PC-9 (cell line): Measurements from ENCODE around the gene JADE3. TPM values are rescaled to one million over a fixed set of nuclear protein-coding genes. Genes with fewer than 3 reads are reported as not detected.

Experiments used
- BruUV-seq: library from RNA; stranded (reverse); fragments of 400-500 nt; replicated peaks from 2 replicates; lab custom pipeline; 2021; lab: Mats Ljungman, UMichigan
- CTCF ChIA-PET: fragments of 300-600 bp; sonication (Branson Sonifier 250); formaldehyde crosslinking; loops from one replicate; lab custom pipeline; 2022; ENCODE audit warnings: antibody characterized with exemption; lab: Charles Lee
- POLR2A ChIA-PET: fragments of 300-600 bp; sonication (Branson Sonifier 250); formaldehyde crosslinking; loops from one replicate; lab custom pipeline; 2022; ENCODE audit warnings: antibody characterized with exemption; ENCODE audit not compliant: unreplicated experiment; lab: Charles Lee
- DNase-seq, 2 experiments: peaks; one replicate each; pipeline versions ENCODE4 v3.0.0 to v3.0.0-alpha.2; 2015 to 2022; ENCODE audit warnings: mixed read lengths in 1 of 2
- H2AFZ ChIP-seq: fragments of 200-600 bp; sonication (generic); 2 replicates; pipeline ENCODE4 v1.8.1; 2017; ENCODE audit warnings: antibody characterized with exemption
- H3F3A ChIP-seq: fragments of 200-600 bp; sonication (generic); 2 replicates; pipeline ENCODE4 v1.8.1; 2017; ENCODE audit warnings: antibody characterized with exemption, mild to moderate bottlenecking, low read depth; ENCODE audit not compliant: insufficient read depth
- H3K27ac ChIP-seq: fragments of 200-600 bp; sonication (generic); 2 replicates; pipeline ENCODE4 v1.6.1; 2016; ENCODE audit warnings: mixed run types
- H3K27me3 ChIP-seq: fragments of 200-600 bp; sonication (generic); 2 replicates; pipeline ENCODE4 v1.6.1; 2016; ENCODE audit warnings: low read depth, mixed run types; ENCODE audit not compliant: insufficient read depth
- H3K36me3 ChIP-seq: fragments of 200-600 bp; sonication (generic); 2 replicates; pipeline ENCODE4 v1.6.1; 2016; ENCODE audit warnings: low read depth, mixed run types
- H3K4me1 ChIP-seq: fragments of 200-600 bp; sonication (generic); replicated peaks from 2 replicates; pipeline ENCODE4 v1.6.1; 2016; ENCODE audit warnings: mixed run types; ENCODE audit not compliant: insufficient read depth
- H3K4me2 ChIP-seq: fragments of 200-600 bp; sonication (generic); 2 replicates; pipeline ENCODE4 v1.6.1; 2017; ENCODE audit warnings: mixed run types
- H3K4me3 ChIP-seq: fragments of 200-600 bp; sonication (generic); 2 replicates; pipeline ENCODE4 v1.6.1; 2016; ENCODE audit warnings: mixed run types
- H3K79me2 ChIP-seq: fragments of 200-600 bp; sonication (generic); 2 replicates; pipeline ENCODE4 v1.6.1; 2017; ENCODE audit warnings: low read depth, mixed run types
- H3K9me2 ChIP-seq: fragments of 200-600 bp; sonication (generic); 2 replicates; pipeline ENCODE4 v1.8.1; 2017; ENCODE audit warnings: mild to moderate bottlenecking; ENCODE audit not compliant: insufficient read depth
- H3K9me3 ChIP-seq: fragments of 200-600 bp; sonication (generic); 2 replicates; pipeline ENCODE4 v1.8.1; 2016; ENCODE audit warnings: low read depth; ENCODE audit not compliant: insufficient read depth
- H4K20me1 ChIP-seq: fragments of 200-600 bp; sonication (generic); 2 replicates; pipeline ENCODE4 v1.8.1; 2017; ENCODE audit not compliant: insufficient read depth
- EZH2 ChIP-seq: fragments of 200-600 bp; sonication (generic); IDR thresholded peaks from 2 replicates; pipeline ENCODE4 v1.8.0; 2017; ENCODE audit warnings: antibody characterized with exemption, low read depth
- intact Hi-C: fragments of 100-400 bp; cut with micrococcal nuclease; formaldehyde crosslinking; loops from one replicate; pipeline ENCODE4 v1.10.0; 2022; ENCODE audit not compliant: unreplicated experiment
- total RNA-seq: library from RNA; stranded (reverse); gene quantifications from 2 replicates; pipeline ENCODE4 v1.2.3, GENCODE V29; 2021
- TF ChIP-seq, protein P1 (sequence below): fragments of 200-600 bp; sonication (generic); conservative IDR thresholded peaks from 2 replicates; pipeline ENCODE4 v1.6.1; 2017; ENCODE audit warnings: mixed run types, antibody characterized with exemption, mild to moderate bottlenecking, moderate library complexity

Gene JADE3
- total RNA-seq, 1 experiment from 2014 or later: 10.9 TPM

DNA sequence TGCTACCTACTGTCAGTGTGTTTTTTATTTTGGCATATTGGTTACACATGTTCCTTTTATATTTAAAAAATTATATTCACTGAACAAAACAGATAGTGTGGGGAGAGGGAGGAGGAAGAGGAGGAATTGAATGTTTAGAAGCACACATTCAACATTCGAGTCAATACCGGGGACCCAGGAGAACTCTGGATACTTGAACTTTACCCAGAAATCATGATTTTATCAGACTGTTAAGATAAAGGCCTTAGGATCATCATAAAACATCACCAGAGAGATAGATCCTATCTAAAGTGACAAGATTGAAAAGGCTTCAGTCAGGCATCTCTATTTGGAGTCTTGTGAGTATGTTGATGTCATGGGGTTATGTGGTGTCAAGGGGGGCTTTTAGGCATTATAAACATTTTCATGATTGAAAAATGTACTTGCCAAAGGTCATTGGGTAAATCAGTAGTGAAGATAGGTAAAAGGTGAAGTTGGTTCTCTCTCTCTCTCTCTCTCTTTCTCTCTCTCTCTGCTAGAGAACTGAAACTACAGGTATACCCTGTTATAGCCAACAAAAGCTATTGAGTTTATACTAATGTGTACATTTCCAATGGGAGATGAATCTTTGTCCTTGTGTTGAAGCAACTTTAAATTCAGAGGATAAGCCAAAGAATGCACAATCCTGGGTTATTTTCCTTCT lies 149.2 kb downstream of the JADE3 start:
- Histone ChIP-seq H2AFZ (no peak overlapping the region), H4K20me1 (no peaks in the 10 kb centered on the region), H3F3A (no peaks in the 10 kb centered on the region), H3K9me3 (no peaks in the 10 kb centered on the region), H3K4me3 (no peak overlapping the region), H3K27me3 (no peaks in the 10 kb centered on the region), H3K4me2 (no peak overlapping the region), H3K36me3 (no peaks in the 10 kb centered on the region), H3K4me1 (no peaks in the 10 kb centered on the region), H3K9me2 (no peaks in the 10 kb centered on the region), H3K27ac (no peak overlapping the region), H3K79me2 (no peaks in the 10 kb centered on the region)
- intact Hi-C loops: no loop called here
- ChIA-PET CTCF (no interaction called here), POLR2A (no interaction called here)
- DNase-seq: no peak
- TF ChIP-seq, protein P1, sequence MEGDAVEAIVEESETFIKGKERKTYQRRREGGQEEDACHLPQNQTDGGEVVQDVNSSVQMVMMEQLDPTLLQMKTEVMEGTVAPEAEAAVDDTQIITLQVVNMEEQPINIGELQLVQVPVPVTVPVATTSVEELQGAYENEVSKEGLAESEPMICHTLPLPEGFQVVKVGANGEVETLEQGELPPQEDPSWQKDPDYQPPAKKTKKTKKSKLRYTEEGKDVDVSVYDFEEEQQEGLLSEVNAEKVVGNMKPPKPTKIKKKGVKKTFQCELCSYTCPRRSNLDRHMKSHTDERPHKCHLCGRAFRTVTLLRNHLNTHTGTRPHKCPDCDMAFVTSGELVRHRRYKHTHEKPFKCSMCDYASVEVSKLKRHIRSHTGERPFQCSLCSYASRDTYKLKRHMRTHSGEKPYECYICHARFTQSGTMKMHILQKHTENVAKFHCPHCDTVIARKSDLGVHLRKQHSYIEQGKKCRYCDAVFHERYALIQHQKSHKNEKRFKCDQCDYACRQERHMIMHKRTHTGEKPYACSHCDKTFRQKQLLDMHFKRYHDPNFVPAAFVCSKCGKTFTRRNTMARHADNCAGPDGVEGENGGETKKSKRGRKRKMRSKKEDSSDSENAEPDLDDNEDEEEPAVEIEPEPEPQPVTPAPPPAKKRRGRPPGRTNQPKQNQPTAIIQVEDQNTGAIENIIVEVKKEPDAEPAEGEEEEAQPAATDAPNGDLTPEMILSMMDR: no peak
- TF ChIP-seq EZH2: no peak
- BruUV-seq: no TSS peak

DNA sequence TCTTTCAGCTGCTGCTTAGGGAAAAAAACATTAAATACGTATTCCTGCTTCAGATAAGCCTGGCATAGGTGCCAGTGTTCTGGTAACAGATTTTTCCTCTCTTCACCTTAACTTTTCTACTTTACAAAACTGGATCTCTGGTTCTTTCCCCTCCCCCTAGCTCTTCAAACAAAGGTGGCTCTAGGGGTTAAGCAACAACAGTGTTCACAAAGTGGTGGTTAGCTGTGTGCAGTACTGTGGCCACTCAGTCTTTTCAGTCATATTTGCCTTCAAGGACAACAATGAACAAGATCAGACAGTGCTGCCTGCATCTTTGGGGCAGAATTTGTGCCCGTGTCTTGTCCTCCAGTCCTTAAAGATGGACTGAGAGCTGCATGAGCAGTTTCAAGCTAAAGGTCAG lies 151.0 kb downstream of the JADE3 start:
- no peak overlapping the region for H2AFZ ChIP-seq
- no peaks in the 10 kb centered on the region for H4K20me1 ChIP-seq
- H3K9me2 ChIP-seq: no peaks in the 10 kb centered on the region
- no peak overlapping the region for H3K4me2 ChIP-seq
- H3F3A ChIP-seq: no peaks in the 10 kb centered on the region
- H3K9me3 ChIP-seq: no peaks in the 10 kb centered on the region
- H3K4me1 ChIP-seq: no peaks in the 10 kb centered on the region
- no peak for TF ChIP-seq EZH2
- TF ChIP-seq, protein P1: no peak
- no peaks in the 10 kb centered on the region for H3K79me2 ChIP-seq
- no peak overlapping the region for H3K4me3 ChIP-seq
- H3K27me3 ChIP-seq: no peaks in the 10 kb centered on the region
- intact Hi-C loops: no loop called here
- H3K36me3 ChIP-seq: no peaks in the 10 kb centered on the region
- no peak for DNase-seq
- CTCF ChIA-PET: no interaction called here
- BruUV-seq: no TSS peak
- no peak overlapping the region for H3K27ac ChIP-seq
- POLR2A ChIA-PET: no interaction called here

DNA sequence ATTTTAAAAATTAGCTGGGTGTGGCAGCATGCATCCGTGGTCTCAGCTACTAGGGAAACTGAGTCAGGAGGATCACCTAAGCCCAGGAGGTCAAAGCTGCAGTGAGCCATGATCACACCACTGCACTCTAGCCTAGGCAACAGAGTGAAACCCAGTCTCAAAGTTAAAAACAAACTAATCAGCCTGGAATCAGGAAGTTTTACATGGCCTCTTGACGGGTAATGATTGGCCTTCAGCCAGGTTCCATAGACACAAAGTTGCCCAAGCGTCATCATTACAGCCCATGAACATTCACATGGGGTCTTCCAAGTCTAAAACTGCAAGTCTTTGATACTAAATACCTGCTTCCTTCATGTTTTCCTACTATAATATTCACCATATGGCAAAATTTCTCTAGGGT lies 156.0 kb downstream of the JADE3 start:
- DNase-seq: no peak
- Histone ChIP-seq H4K20me1 (no peaks in the 10 kb centered on the region), H3K4me3 (no peak overlapping the region), H3K4me2 (no peak overlapping the region), H3K27me3 (no peaks in the 10 kb centered on the region), H3K27ac (no peak overlapping the region), H3F3A (no peaks in the 10 kb centered on the region), H3K9me3 (no peaks in the 10 kb centered on the region), H2AFZ (no peak overlapping the region), H3K36me3 (no peaks in the 10 kb centered on the region), H3K9me2 (no peaks in the 10 kb centered on the region), H3K4me1 (no peaks in the 10 kb centered on the region), H3K79me2 (no peaks in the 10 kb centered on the region)
- POLR2A ChIA-PET: no interaction called here
- no TSS peak for BruUV-seq
- intact Hi-C loops: no loop called here
- CTCF ChIA-PET: no interaction called here
- no peak for TF ChIP-seq EZH2
- TF ChIP-seq, protein P1: no peak
